HepG2 (cell line): ENCODE measurements around the gene HIPK2. TPM values are rescaled to one million over a fixed set of nuclear protein-coding genes. Genes with fewer than 3 reads are reported as not detected.
A peak's percentile ranks its signal among the peaks of the same experiment; 100 is the strongest.

ENCODE experiments used
- ATAC-seq: fragments of 200-7000 bp; cut with Tn5 transposase; 3 replicates; pipeline ENCODE4 v1.9.1; 2020; ENCODE audit warnings: mild to moderate bottlenecking, moderate library complexity
- BruUV-seq: library from RNA; stranded (reverse); fragments of 400-500 nt; replicated peaks from 2 replicates; lab custom pipeline; 2021; lab: Mats Ljungman, UMichigan
- CTCF ChIA-PET: fragments of 300-600 bp; formaldehyde crosslinking; extraction: SDS; loops from one replicate; lab custom pipeline; 2021; ENCODE audit warnings: low total read pairs, inconsistent platforms, low intra/inter-chr PET ratio; lab: Yijun Ruan, JAX
- POLR2A ChIA-PET: fragments of 350-600 bp; sonication (Branson Sonifier 250); formaldehyde crosslinking; loops from one replicate; lab custom pipeline; 2020; ENCODE audit warnings: antibody characterized with exemption, inconsistent platforms; lab: Yijun Ruan, JAX
- DNase-seq: peaks from one replicate; pipeline ENCODE4 v3.0.0-alpha.2; 2015; ENCODE audit warnings: low spot score
- FAIRE-seq: peaks from 3 replicates; lab custom pipeline; 2011; peaks lifted over from hg19 to GRCh38; lab: Jason Lieb, UNC
- H2AFZ ChIP-seq: one replicate; pipeline ENCODE4 v1.6.1; 2011; ENCODE audit warnings: low read length, inconsistent platforms
- H3K27ac ChIP-seq: fragments of 300-600 bp; 3 replicates; pipeline ENCODE4 v1.8.0; 2011; ENCODE audit warnings: mixed run types, mild to moderate bottlenecking, mixed read lengths, low read length, inconsistent platforms; ENCODE audit not compliant: insufficient read depth; ENCODE audit errors: extremely low read length
- H3K27me3 ChIP-seq, 2 experiments: fragments of 200-600 bp in 1 of 2; 2 replicates in 1 of 2; 3 replicates in 1 of 2; pipeline versions ENCODE4 v1.6.0 to v1.8.0; 2011; ENCODE audit warnings: low read length in 2 of 2, mild to moderate bottlenecking in 2 of 2, moderate library complexity in 2 of 2, inconsistent platforms in 1 of 2; ENCODE audit not compliant: insufficient read depth in 2 of 2, control insufficient read depth in 1 of 2
- H3K36me3 ChIP-seq, 2 experiments: fragments of 200-600 bp in 1 of 2; replicated peaks in 1 of 2; 2 replicates in 1 of 2; 3 replicates in 1 of 2; pipeline versions ENCODE4 v1.5.1 to v1.8.0; 2011; ENCODE audit warnings: low read length in 2 of 2, inconsistent platforms in 1 of 2; ENCODE audit not compliant: insufficient read depth in 2 of 2, control insufficient read depth in 1 of 2
- H3K4me1 ChIP-seq: 2 replicates; pipeline ENCODE4 v1.5.1; 2012; ENCODE audit warnings: low read length, inconsistent platforms; ENCODE audit not compliant: insufficient read depth
- H3K4me2 ChIP-seq: 2 replicates; pipeline ENCODE4 v1.6.0; 2011; ENCODE audit warnings: low read depth, low read length, inconsistent platforms
- H3K4me3 ChIP-seq, 3 experiments: fragments of 200-600 bp in 1 of 3; sonication (generic), shearing (Covaris generic) in 1 of 3; replicated peaks in 1 of 3; 2 replicates each; pipeline ENCODE4 v1.5.1; 2011 to 2016; ENCODE audit warnings: low read length in 3 of 3, inconsistent platforms in 2 of 3, low read depth in 2 of 3, mild to moderate bottlenecking in 2 of 3, control low read depth in 1 of 3, mixed read lengths in 1 of 3; ENCODE audit not compliant: insufficient read depth in 1 of 3
- H3K79me2 ChIP-seq: one replicate; pipeline ENCODE4 v1.6.1; 2011; ENCODE audit warnings: low read length, inconsistent platforms; ENCODE audit not compliant: insufficient read depth
- H3K9ac ChIP-seq: 2 replicates; pipeline ENCODE4 v1.6.0; 2011; ENCODE audit warnings: mild to moderate bottlenecking, low read depth, low read length, inconsistent platforms; ENCODE audit not compliant: insufficient read depth
- H3K9me3 ChIP-seq: 2 replicates; pipeline ENCODE4 v1.5.1; 2012; ENCODE audit warnings: mild to moderate bottlenecking, low read length
- H4K20me1 ChIP-seq: 2 replicates; pipeline ENCODE4 v1.6.0; 2011; ENCODE audit warnings: inconsistent platforms, mild to moderate bottlenecking, low read length, moderate library complexity; ENCODE audit not compliant: insufficient read depth
- DNMT3B ChIP-seq: conservative IDR thresholded peaks from 2 replicates; pipeline ENCODE4 v1.6.1; 2016; ENCODE audit warnings: missing biosample characterization, control low read depth
- FOXA3 ChIP-seq: IDR thresholded peaks from 2 replicates; pipeline ENCODE4 v1.6.1; 2016; ENCODE audit warnings: missing genetic modification reagents, missing compliant biosample characterization
- MXI1 ChIP-seq: IDR thresholded peaks from 3 replicates; pipeline ENCODE4 v1.6.1; 2012; ENCODE audit warnings: low read depth, low read length, inconsistent platforms, borderline replicate concordance
- NCOA2 ChIP-seq: sonication (generic); formaldehyde crosslinking; IDR thresholded peaks from 2 replicates; pipeline ENCODE4 v1.8.0; 2022; ENCODE audit warnings: inconsistent platforms
- NPAS2 ChIP-seq: sonication (generic); formaldehyde crosslinking; IDR thresholded peaks from 2 replicates; pipeline ENCODE4 v1.8.0; 2022; ENCODE audit warnings: mild to moderate bottlenecking, missing genetic modification reagents, borderline replicate concordance
- RBM22 ChIP-seq: fragments of 200-400 bp; formaldehyde crosslinking; optimal IDR thresholded peaks from 2 replicates; pipeline ENCODE3; 2017; ENCODE audit warnings: mild to moderate bottlenecking, low read length, moderate library complexity
- ZFP36L2 ChIP-seq: sonication (generic); formaldehyde crosslinking; IDR thresholded peaks from 2 replicates; pipeline ENCODE4 v1.4.0; 2020; ENCODE audit warnings: missing genetic modification reagents
- ZMYM4 ChIP-seq: sonication (generic); formaldehyde crosslinking; IDR thresholded peaks from 2 replicates; pipeline ENCODE4 v1.8.1; 2023; ENCODE audit warnings: mild to moderate bottlenecking, missing genetic modification reagents
- ZNF317 ChIP-seq: sonication (generic); formaldehyde crosslinking; IDR thresholded peaks from 2 replicates; pipeline ENCODE4 v1.5.0; 2020; ENCODE audit warnings: mild to moderate bottlenecking, missing genetic modification reagents
- WGBS: methylation state at CpG from one replicate; pipeline ENCODE4 v1.1.6; 2017; ENCODE audit warnings: low lambda C conversion rate; 5-methylcytosine and 5-hydroxymethylcytosine counted together
- in situ Hi-C: cut with HindIII; loops from 2 replicates; pipeline ENCODE4 v1.10.0; 2017; ENCODE audit warnings: low pct_unique_long_range_greater_than_20kb; ENCODE audit not compliant: extremely low pct_ligation_motif_present
- intact Hi-C: fragments of 100-400 bp; cut with micrococcal nuclease; formaldehyde crosslinking; loops from one replicate; pipeline ENCODE4 v1.10.0; 2022; ENCODE audit not compliant: unreplicated experiment
- polyA plus RNA-seq, 8 experiments: library from polyadenylated mRNA; depleted of rRNA in 3 of 8; stranded (reverse) in 7 of 8; unstranded in 1 of 8; fragments of >200 nt; fragmentation: Illumina TruSeq in 4 of 8; extraction: Trizol in 4 of 8; gene quantifications; 2 replicates each; pipeline versions ENCODE4 v1.2.1 to v1.2.3, GENCODE V29; 2011 to 2016; ENCODE audit warnings: low read depth in 4 of 8, missing spikeins in 1 of 8, mixed read lengths in 1 of 8; ENCODE audit not compliant: insufficient read depth in 1 of 8
- total RNA-seq, 5 experiments: library from RNA; depleted of rRNA; stranded (reverse); fragments of >200 nt; fragmentation: Illumina TruSeq; extraction: Trizol; gene quantifications; 2 replicates each; pipeline ENCODE4 v1.2.3, GENCODE V29; 2016; ENCODE audit warnings: low read depth in 1 of 5
- TF ChIP-seq, protein P1 (sequence below): sonication (generic); formaldehyde crosslinking; IDR thresholded peaks from 2 replicates; pipeline ENCODE4 v1.4.0; 2020; ENCODE audit warnings: mild to moderate bottlenecking, missing genetic modification reagents

Gene HIPK2
- total and polyA plus RNA-seq, 2 of the 13 experiments (the other 11 are each of a cell fraction or from before 2014, with no cell fraction given): 14.4 to 20.2 TPM

DNA sequence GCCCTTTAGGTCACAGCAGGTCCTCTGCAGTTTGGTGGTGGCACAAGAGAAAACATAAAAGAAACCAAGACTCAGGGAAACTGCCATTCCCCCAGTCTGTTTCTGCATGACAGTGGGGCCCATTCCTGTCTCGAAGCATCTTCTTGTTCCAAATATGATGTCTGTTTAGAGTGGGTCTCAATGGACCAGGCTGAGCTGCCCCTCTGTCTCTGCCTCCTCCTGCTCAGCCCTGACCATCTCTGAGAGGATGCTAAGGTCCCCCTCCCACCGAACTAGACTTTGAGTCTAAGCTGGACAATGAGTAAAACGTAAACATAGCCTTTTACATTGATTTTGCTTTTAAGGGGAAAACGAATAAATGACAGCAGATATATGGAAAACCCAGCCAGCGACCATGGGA, 213.9 kb downstream of the HIPK2 start:
- H3K79me2 ChIP-seq: no peaks in the 10 kb centered on the region
- H3K4me3 ChIP-seq: no peak overlapping the region
- H3K27me3 ChIP-seq: no peaks in the 10 kb centered on the region
- no peak overlapping the region for H3K27ac ChIP-seq
- intact Hi-C loops: no loop called here
- H3K9me3 ChIP-seq: no peaks in the 10 kb centered on the region
- H3K9ac ChIP-seq: no peak overlapping the region
- CTCF ChIA-PET: no interaction called here
- H3K36me3 ChIP-seq: no peaks in the 10 kb centered on the region; a peak in 1 of 5 replicates
- peaks cover 38% of the 10 kb centered on the region for H3K4me1 ChIP-seq
- FAIRE-seq (no peak), DNase-seq (no peak), ATAC-seq (no peak)
- no peak overlapping the region for H3K4me2 ChIP-seq
- in situ Hi-C loops: no loop called here
- WGBS: 71% methylated on average over 5 of the region's 5 CpGs
- POLR2A ChIA-PET: no interaction called here
- no peaks in the 10 kb centered on the region for H4K20me1 ChIP-seq
- TF ChIP-seq RBM22 (peak; percentile 38), FOXA3 (0 out of 2 replicates have a peak, but pooled peaks have one; percentile 11), DNMT3B (no peak), ZMYM4 (CRISPR knock-in tag) (no peak), ZNF317 (CRISPR knock-in tag) (no peak), NPAS2 (CRISPR knock-in tag) (no peak), ZFP36L2 (CRISPR knock-in tag) (no peak), NCOA2 (CRISPR knock-in tag) (no peak)
- TF ChIP-seq, protein P1, sequence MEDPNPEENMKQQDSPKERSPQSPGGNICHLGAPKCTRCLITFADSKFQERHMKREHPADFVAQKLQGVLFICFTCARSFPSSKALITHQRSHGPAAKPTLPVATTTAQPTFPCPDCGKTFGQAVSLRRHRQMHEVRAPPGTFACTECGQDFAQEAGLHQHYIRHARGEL (CRISPR knock-in tag): no peak
- BruUV-seq: no TSS peak
- H2AFZ ChIP-seq: no peak overlapping the region

DNA sequence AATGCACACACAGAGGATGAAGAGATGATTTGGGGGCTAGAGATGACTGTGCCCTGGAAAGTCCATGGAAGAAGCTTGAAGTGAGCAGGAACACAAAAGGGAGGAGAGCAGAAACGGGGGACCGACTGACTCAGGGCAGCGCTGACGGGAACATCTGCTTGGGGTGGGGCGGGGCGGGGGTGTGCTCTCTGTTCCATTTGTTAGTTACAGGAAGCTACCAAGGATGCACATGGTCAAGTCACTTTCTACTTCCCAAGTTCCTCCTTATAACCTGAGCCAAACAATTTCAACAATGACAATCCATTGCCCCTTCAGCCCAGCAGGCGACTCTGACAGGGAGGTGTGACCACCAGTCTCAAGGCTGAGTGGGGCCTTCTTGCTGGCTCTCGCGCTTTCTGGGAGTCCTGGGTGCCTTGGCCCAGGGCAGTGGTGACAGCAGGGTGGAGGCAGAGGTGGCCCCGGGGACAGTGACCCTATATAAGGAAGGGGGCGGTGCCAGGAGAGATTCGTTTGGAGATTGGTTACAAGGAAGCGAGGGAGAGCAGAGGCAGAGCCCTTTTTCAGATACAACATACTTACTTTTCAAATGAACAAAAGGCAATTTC, 214.7 kb downstream of the HIPK2 start:
- DNase-seq (no peak), ATAC-seq (no peak), FAIRE-seq (no peak)
- TF ChIP-seq RBM22 (peak; percentile 57), MXI1 (no peak)
- H3K79me2 ChIP-seq: no peaks in the 10 kb centered on the region
- WGBS: 97% methylated on average over 12 of the region's 13 CpGs
- in situ Hi-C loops (no loop called here), intact Hi-C loops (no loop called here)
- no peaks in the 10 kb centered on the region for H3K27me3 ChIP-seq
- no peaks in the 10 kb centered on the region for H3K9me3 ChIP-seq
- no TSS peak for BruUV-seq
- no peak overlapping the region for H3K27ac ChIP-seq
- CTCF ChIA-PET: no interaction called here
- no peak overlapping the region for H3K4me2 ChIP-seq
- H2AFZ ChIP-seq: no peak overlapping the region
- H3K4me3 ChIP-seq: no peak overlapping the region
- no peaks in the 10 kb centered on the region for H4K20me1 ChIP-seq
- POLR2A ChIA-PET: no interaction called here
- no peak overlapping the region for H3K9ac ChIP-seq
- no peaks in the 10 kb centered on the region; a peak in 1 of 5 replicates for H3K36me3 ChIP-seq
- peaks cover 35% of the 10 kb centered on the region for H3K4me1 ChIP-seq
